ENCODE data around the gene RNF115.

DNA sequence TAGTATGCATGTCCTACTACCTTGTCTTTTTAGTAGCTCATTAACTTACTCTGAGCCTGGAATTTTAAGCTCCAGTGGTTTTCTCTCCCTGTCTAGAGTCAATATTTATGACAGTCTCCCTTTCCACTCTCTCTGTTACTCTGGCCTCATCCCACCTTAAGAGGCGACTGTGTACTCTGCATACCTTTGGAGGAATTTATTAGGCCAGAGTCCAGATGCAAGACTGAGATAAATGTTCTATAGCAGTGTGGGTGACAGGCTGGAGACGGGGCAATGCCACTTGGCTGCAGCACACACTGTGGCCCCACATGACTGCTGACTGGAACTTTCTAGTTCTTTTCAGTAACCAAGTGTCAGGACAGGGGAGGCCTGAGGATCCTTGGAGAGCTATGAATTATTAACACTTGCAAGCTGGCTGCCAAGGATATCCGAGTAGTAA, 112.7 kb downstream of the RNF115 start:
- TF ChIP-seq EZH2 (IDR thresholded peaks at IDR 0.05; ENCODE audit: low read depth): no peak
- TF ChIP-seq, protein P1, sequence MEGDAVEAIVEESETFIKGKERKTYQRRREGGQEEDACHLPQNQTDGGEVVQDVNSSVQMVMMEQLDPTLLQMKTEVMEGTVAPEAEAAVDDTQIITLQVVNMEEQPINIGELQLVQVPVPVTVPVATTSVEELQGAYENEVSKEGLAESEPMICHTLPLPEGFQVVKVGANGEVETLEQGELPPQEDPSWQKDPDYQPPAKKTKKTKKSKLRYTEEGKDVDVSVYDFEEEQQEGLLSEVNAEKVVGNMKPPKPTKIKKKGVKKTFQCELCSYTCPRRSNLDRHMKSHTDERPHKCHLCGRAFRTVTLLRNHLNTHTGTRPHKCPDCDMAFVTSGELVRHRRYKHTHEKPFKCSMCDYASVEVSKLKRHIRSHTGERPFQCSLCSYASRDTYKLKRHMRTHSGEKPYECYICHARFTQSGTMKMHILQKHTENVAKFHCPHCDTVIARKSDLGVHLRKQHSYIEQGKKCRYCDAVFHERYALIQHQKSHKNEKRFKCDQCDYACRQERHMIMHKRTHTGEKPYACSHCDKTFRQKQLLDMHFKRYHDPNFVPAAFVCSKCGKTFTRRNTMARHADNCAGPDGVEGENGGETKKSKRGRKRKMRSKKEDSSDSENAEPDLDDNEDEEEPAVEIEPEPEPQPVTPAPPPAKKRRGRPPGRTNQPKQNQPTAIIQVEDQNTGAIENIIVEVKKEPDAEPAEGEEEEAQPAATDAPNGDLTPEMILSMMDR (conservative IDR thresholded peaks at IDR 0.05): no peak
